IPS-15b (cell line): Measurements from ENCODE around the gene MAPK1.
"Not testable (repeated sequence)": the region's sequence is repeated elsewhere in the genome, so short reads cannot be mapped to it uniquely, and the experiment has no call there.

Source experiments
- H3K27me3 ChIP-seq: one replicate; pipeline ENCODE4 v1.6.1; 2013; ENCODE audit warnings: low read length; ENCODE audit not compliant: control insufficient read depth, insufficient read depth
- H3K36me3 ChIP-seq: one replicate; pipeline ENCODE4 v1.6.1; 2013; ENCODE audit warnings: low read length; ENCODE audit not compliant: control insufficient read depth, insufficient read depth
- H3K4me1 ChIP-seq: one replicate; pipeline ENCODE4 v1.6.1; 2013; ENCODE audit warnings: mild to moderate bottlenecking, low read length; ENCODE audit not compliant: control insufficient read depth, insufficient read depth
- H3K4me3 ChIP-seq: one replicate; pipeline ENCODE4 v1.5.1; 2013; ENCODE audit warnings: low read depth, low read length
- H3K9ac ChIP-seq: one replicate; pipeline ENCODE4 v1.6.1; 2013; ENCODE audit warnings: low read depth, mild to moderate bottlenecking, low read length
- H3K9me3 ChIP-seq: one replicate; pipeline ENCODE4 v1.6.1; 2013; ENCODE audit warnings: mild to moderate bottlenecking, low read length; ENCODE audit not compliant: control insufficient read depth, insufficient read depth

MAPK1 gene

GRCh38 chr22:21840236-21840823, 27.1 kb downstream of the MAPK1 start:
- Histone ChIP-seq H3K36me3 (no peaks in the 10 kb centered on the region), H3K27me3 (no peaks in the 10 kb centered on the region), H3K4me3 (no peak overlapping the region), H3K9me3 (no peaks in the 10 kb centered on the region), H3K9ac (no peak overlapping the region), H3K4me1 (peaks cover 8% of the 10 kb centered on the region)

GRCh38 chr22:21839765-21840140, 27.7 kb downstream of the MAPK1 start:
- Histone ChIP-seq H3K36me3 (no peaks in the 10 kb centered on the region), H3K4me1 (peaks cover 10% of the 10 kb centered on the region), H3K4me3 (no peak overlapping the region), H3K27me3 (no peaks in the 10 kb centered on the region), H3K9ac (no peak overlapping the region), H3K9me3 (no peaks in the 10 kb centered on the region)

GRCh38 chr22:21839104-21839764, 28.2 kb downstream of the MAPK1 start:
- H3K27me3 ChIP-seq, H3K4me3 ChIP-seq, H3K4me1 ChIP-seq, H3K9ac ChIP-seq, H3K9me3 ChIP-seq, H3K36me3 ChIP-seq: not testable (repeated sequence)

- Histone ChIP-seq H3K4me1 (peaks cover 10% of the 10 kb centered on the region), H3K36me3 (no peaks in the 10 kb centered on the region), H3K9me3 (no peaks in the 10 kb centered on the region), H3K27me3 (no peaks in the 10 kb centered on the region), H3K4me3 (no peak overlapping the region), H3K9ac (no peak overlapping the region)
These were observed 30.0 kb downstream of the MAPK1 start for GRCh38 chr22:21837248-21837979.

- H3K36me3 ChIP-seq, H3K4me1 ChIP-seq, H3K4me3 ChIP-seq, H3K9me3 ChIP-seq, H3K27me3 ChIP-seq, H3K9ac ChIP-seq: not testable (repeated sequence)
These were observed 31.0 kb downstream of the MAPK1 start for GRCh38 chr22:21836486-21836885.

- H3K9ac ChIP-seq: no peak overlapping the region
- no peaks in the 10 kb centered on the region for H3K36me3 ChIP-seq
- H3K27me3 ChIP-seq: no peaks in the 10 kb centered on the region
- H3K9me3 ChIP-seq: no peaks in the 10 kb centered on the region
- no peak overlapping the region for H3K4me3 ChIP-seq
- H3K4me1 ChIP-seq: peaks cover 10% of the 10 kb centered on the region
These were observed 32.1 kb downstream of the MAPK1 start for GRCh38 chr22:21835378-21835777.

GRCh38 chr22:21834869-21835268, 32.6 kb downstream of the MAPK1 start:
- H3K9ac ChIP-seq: no peak overlapping the region
- H3K36me3 ChIP-seq: no peaks in the 10 kb centered on the region
- H3K27me3 ChIP-seq: no peaks in the 10 kb centered on the region
- H3K4me1 ChIP-seq: peaks cover 10% of the 10 kb centered on the region
- no peaks in the 10 kb centered on the region for H3K9me3 ChIP-seq
- H3K4me3 ChIP-seq: no peak overlapping the region

- Histone ChIP-seq H3K9ac (no peak overlapping the region), H3K4me1 (peaks cover 8% of the 10 kb centered on the region), H3K36me3 (no peaks in the 10 kb centered on the region)
These were observed 34.9 kb downstream of the MAPK1 start for GRCh38 chr22:21832291-21833290.

GRCh38 chr22:21829523-21829922, 37.9 kb downstream of the MAPK1 start:
- no peaks in the 10 kb centered on the region for H3K36me3 ChIP-seq
- H3K9me3 ChIP-seq: no peaks in the 10 kb centered on the region
- peaks cover 2% of the 10 kb centered on the region for H3K4me1 ChIP-seq
- H3K9ac ChIP-seq: no peak overlapping the region
- no peaks in the 10 kb centered on the region for H3K27me3 ChIP-seq
- no peak overlapping the region for H3K4me3 ChIP-seq

More at GRCh38 chr22:21832291-21833290, 34.9 kb downstream of the MAPK1 start:
- Histone ChIP-seq H3K9me3 (no peaks in the 10 kb centered on the region), H3K4me3 (no peak overlapping the region), H3K27me3 (no peaks in the 10 kb centered on the region)

- no peak overlapping the region for H3K4me3 ChIP-seq
- H3K9ac ChIP-seq: no peak overlapping the region
- H3K9me3 ChIP-seq: no peaks in the 10 kb centered on the region
- no peaks in the 10 kb centered on the region for H3K36me3 ChIP-seq
- H3K4me1 ChIP-seq: peaks cover 3% of the 10 kb centered on the region
- no peaks in the 10 kb centered on the region for H3K27me3 ChIP-seq
These were observed 39.2 kb downstream of the MAPK1 start for GRCh38 chr22:21828268-21828638.

GRCh38 chr22:21827628-21828267, 39.7 kb downstream of the MAPK1 start:
- H3K9me3 ChIP-seq: no peaks in the 10 kb centered on the region
- H3K36me3 ChIP-seq: no peaks in the 10 kb centered on the region
- H3K4me1 ChIP-seq: peaks cover 3% of the 10 kb centered on the region
- H3K9ac ChIP-seq: no peak overlapping the region
- H3K4me3 ChIP-seq: no peak overlapping the region
- H3K27me3 ChIP-seq: no peaks in the 10 kb centered on the region
